ENCODE measurements around the gene TRABD2B.

Gene TRABD2B

DNA sequence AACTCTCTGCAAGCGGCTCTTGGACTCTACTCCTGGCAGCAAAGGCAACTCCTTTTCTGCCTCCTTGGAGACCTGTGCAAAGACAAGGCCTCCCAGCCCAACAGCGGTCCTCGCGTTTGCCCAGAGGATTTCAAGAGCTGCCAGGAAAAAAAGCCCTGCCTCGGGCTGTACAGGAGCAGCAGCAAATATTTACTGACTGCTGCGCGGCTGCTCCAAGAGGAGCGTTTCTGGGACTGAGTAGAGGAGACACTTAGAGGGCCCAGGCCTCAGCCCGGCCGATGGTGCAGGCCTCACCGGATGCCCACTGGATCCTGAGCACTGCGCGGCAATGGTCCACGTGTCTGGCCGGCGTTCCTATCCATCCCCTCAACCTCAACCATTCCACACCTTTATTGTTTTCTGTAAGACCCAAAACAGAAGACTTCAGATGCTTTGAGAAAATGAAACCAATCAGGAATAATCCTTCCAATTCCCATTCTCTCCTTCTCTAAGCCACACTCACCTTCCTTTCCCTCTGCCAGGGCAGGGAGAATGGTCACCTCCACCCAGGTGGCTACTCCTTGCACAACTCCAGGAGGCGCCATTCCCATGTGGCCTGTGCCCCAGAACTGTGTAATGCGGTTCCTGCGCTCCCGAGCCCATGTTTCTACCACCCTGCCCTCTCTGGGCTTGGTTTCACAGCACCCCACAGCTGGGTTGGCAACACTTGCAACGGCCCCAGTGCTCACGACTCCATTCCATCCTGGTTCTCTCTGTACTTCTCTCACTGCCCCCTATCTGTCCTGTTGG, 215.8 kb downstream of the TRABD2B start (continued):
- TF ChIP-seq ZNF837 (tag by site-specific recombination; IDR thresholded peaks at IDR 0.05): no peak
- TF ChIP-seq YY2 (tag by site-specific recombination; IDR thresholded peaks at IDR 0.05): no peak
- no peak for TF ChIP-seq ZNF626 (tag by site-specific recombination; IDR thresholded peaks at IDR 0.05)
- no peak for TF ChIP-seq ZNF184 (tag by site-specific recombination; IDR thresholded peaks at IDR 0.05)
- TF ChIP-seq ZNF514 (tag by site-specific recombination; IDR thresholded peaks at IDR 0.05): no peak
- TF ChIP-seq ZNF654 (tag by site-specific recombination; IDR thresholded peaks at IDR 0.05; ENCODE audit: low read depth): no peak

DNA sequence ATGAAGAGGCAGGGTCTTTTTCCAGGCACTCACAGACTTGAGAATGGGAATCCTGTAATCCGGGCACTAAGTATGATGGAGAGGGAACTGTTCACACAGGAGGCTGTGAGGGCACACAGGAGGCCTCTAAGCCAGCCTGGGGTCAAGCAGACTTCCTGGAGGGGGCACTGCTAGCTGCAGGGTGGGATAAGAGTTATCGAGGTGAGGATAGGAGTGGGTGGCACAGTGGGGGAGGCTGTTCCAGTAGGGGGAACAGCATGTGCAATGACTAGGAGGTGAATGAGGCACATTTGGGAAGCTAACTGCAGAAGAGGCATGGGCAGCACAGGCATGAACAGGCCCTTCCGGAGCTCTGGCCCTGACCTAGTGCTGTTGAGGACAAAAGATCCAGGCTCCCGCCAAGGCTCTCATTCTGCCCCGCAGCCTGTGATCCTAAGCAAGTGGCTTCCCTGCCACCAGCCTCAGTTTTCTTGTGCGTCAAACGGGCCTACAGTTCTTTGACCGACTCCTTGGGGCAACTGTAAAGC, 216.7 kb downstream of the TRABD2B start:
- Histone ChIP-seq H3K4me3 (ENCODE audit: low read depth, low read length) (no peak overlapping the region), H3K4me1 (ENCODE audit: control insufficient read depth, insufficient read depth, low read length) (no peaks in the 10 kb centered on the region), H3K36me3 (ENCODE audit: control insufficient read depth in 2 of 2, insufficient read depth in 1 of 2, low read length in 2 of 2) (no peaks in the 10 kb centered on the region), H3K9me3 (ENCODE audit: control insufficient read depth, insufficient read depth, low read depth, low read length) (no peaks in the 10 kb centered on the region), H3K27ac (ENCODE audit: extremely low read depth, low read depth, low read length) (no peak overlapping the region)
- POLR2A ChIA-PET: no interaction called here
- TF ChIP-seq ZNF341 (tag by site-specific recombination; IDR thresholded peaks at IDR 0.05; ENCODE audit: low read depth) (peak; percentile 49; the same call in 1 of the 2 replicates), ZIC2 (tag by site-specific recombination; IDR thresholded peaks at IDR 0.05) (peak; percentile 89), ZFHX2 (tag by site-specific recombination; conservative IDR thresholded peaks at IDR 0.05) (peak; percentile 66), EGR2 (tag by site-specific recombination; IDR thresholded peaks at IDR 0.05; ENCODE audit: low read depth) (peak; percentile 44; the same call in 1 of the 2 replicates), ZNF114 (tag by site-specific recombination; IDR thresholded peaks at IDR 0.05) (no peak)
- TF ChIP-seq, protein P1, sequence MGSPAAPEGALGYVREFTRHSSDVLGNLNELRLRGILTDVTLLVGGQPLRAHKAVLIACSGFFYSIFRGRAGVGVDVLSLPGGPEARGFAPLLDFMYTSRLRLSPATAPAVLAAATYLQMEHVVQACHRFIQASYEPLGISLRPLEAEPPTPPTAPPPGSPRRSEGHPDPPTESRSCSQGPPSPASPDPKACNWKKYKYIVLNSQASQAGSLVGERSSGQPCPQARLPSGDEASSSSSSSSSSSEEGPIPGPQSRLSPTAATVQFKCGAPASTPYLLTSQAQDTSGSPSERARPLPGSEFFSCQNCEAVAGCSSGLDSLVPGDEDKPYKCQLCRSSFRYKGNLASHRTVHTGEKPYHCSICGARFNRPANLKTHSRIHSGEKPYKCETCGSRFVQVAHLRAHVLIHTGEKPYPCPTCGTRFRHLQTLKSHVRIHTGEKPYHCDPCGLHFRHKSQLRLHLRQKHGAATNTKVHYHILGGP (tag by site-specific recombination; IDR thresholded peaks at IDR 0.05): no peak
- TF ChIP-seq, protein P2, sequence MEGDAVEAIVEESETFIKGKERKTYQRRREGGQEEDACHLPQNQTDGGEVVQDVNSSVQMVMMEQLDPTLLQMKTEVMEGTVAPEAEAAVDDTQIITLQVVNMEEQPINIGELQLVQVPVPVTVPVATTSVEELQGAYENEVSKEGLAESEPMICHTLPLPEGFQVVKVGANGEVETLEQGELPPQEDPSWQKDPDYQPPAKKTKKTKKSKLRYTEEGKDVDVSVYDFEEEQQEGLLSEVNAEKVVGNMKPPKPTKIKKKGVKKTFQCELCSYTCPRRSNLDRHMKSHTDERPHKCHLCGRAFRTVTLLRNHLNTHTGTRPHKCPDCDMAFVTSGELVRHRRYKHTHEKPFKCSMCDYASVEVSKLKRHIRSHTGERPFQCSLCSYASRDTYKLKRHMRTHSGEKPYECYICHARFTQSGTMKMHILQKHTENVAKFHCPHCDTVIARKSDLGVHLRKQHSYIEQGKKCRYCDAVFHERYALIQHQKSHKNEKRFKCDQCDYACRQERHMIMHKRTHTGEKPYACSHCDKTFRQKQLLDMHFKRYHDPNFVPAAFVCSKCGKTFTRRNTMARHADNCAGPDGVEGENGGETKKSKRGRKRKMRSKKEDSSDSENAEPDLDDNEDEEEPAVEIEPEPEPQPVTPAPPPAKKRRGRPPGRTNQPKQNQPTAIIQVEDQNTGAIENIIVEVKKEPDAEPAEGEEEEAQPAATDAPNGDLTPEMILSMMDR (tag by site-specific recombination; IDR thresholded peaks at IDR 0.05): peak; percentile 71
- TF ChIP-seq, protein P3, sequence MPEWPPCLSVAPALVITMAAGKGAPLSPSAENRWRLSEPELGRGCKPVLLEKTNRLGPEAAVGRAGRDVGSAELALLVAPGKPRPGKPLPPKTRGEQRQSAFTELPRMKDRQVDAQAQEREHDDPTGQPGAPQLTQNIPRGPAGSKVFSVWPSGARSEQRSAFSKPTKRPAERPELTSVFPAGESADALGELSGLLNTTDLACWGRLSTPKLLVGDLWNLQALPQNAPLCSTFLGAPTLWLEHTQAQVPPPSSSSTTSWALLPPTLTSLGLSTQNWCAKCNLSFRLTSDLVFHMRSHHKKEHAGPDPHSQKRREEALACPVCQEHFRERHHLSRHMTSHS (tag by site-specific recombination; IDR thresholded peaks at IDR 0.05): no peak
- CTCF ChIA-PET: interaction anchor here (1.3 kb wide), 1 partner anchor 281 kb away, joined by 3 read pairs; no protein-coding TSS in a partner anchor

DNA sequence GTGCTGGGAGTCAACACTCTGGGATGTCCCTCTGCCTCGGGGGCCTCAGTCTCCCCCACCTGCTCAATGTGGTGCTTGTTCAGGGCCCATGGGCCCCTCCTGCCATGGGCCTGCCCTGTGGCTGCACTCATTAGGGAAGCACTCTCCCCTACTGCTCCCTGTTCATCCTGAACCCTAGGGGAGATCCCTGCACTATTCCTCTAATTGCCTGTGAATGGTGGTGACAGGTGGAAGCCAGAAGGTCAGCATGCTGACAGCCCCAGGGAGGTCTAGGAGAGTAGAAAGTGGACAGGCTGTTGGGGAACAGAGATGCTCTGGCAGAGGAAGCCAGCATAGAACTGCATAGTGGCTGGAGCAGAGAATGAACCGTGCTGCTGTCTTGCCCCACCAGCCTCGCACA, 217.6 kb downstream of the TRABD2B start:
- Histone ChIP-seq H3K9me3 (ENCODE audit: control insufficient read depth, insufficient read depth, low read depth, low read length) (no peaks in the 10 kb centered on the region), H3K27ac (ENCODE audit: extremely low read depth, low read depth, low read length) (no peak overlapping the region), H3K4me3 (ENCODE audit: low read depth, low read length) (no peak overlapping the region), H3K36me3 (ENCODE audit: control insufficient read depth in 2 of 2, insufficient read depth in 1 of 2, low read length in 2 of 2) (peaks cover 0 to 2% of the 10 kb centered on the region in 2 experiments; a peak in 1 of 3 replicates), H3K4me1 (ENCODE audit: control insufficient read depth, insufficient read depth, low read length) (no peaks in the 10 kb centered on the region)
- CTCF ChIA-PET: no interaction called here
- POLR2A ChIA-PET: no interaction called here
- TF ChIP-seq ZNF138 (tag by site-specific recombination; IDR thresholded peaks at IDR 0.05; ENCODE audit: borderline replicate concordance) (no peak), ZNF521 (tag by site-specific recombination; IDR thresholded peaks at IDR 0.05) (no peak), GLIS1 (tag by site-specific recombination; IDR thresholded peaks at IDR 0.05) (peak; percentile 82), ZIC2 (tag by site-specific recombination; IDR thresholded peaks at IDR 0.05) (peak; percentile 79), ZNF19 (tag by site-specific recombination; IDR thresholded peaks at IDR 0.05; ENCODE audit: low read depth) (no peak), ZNF664 (tag by site-specific recombination; IDR thresholded peaks at IDR 0.05) (no peak)
- TF ChIP-seq, protein P4, sequence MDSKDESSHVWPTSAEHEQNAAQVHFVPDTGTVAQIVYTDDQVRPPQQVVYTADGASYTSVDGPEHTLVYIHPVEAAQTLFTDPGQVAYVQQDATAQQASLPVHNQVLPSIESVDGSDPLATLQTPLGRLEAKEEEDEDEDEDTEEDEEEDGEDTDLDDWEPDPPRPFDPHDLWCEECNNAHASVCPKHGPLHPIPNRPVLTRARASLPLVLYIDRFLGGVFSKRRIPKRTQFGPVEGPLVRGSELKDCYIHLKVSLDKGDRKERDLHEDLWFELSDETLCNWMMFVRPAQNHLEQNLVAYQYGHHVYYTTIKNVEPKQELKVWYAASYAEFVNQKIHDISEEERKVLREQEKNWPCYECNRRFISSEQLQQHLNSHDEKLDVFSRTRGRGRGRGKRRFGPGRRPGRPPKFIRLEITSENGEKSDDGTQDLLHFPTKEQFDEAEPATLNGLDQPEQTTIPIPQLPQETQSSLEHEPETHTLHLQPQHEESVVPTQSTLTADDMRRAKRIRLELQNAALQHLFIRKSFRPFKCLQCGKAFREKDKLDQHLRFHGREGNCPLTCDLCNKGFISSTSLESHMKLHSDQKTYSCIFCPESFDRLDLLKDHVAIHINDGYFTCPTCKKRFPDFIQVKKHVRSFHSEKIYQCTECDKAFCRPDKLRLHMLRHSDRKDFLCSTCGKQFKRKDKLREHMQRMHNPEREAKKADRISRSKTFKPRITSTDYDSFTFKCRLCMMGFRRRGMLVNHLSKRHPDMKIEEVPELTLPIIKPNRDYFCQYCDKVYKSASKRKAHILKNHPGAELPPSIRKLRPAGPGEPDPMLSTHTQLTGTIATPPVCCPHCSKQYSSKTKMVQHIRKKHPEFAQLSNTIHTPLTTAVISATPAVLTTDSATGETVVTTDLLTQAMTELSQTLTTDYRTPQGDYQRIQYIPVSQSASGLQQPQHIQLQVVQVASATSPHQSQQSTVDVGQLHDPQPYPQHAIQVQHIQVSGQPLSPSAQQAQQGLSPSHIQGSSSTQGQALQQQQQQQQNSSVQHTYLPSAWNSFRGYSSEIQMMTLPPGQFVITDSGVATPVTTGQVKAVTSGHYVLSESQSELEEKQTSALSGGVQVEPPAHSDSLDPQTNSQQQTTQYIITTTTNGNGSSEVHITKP (tag by site-specific recombination; IDR thresholded peaks at IDR 0.05): no peak
- TF ChIP-seq, protein P5, sequence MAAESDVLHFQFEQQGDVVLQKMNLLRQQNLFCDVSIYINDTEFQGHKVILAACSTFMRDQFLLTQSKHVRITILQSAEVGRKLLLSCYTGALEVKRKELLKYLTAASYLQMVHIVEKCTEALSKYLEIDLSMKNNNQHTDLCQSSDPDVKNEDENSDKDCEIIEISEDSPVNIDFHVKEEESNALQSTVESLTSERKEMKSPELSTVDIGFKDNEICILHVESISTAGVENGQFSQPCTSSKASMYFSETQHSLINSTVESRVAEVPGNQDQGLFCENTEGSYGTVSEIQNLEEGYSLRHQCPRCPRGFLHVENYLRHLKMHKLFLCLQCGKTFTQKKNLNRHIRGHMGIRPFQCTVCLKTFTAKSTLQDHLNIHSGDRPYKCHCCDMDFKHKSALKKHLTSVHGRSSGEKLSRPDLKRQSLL (tag by site-specific recombination; IDR thresholded peaks at IDR 0.05): no peak
